Neutrophil (primary cell): ENCODE data around the gene PAM.
"Not testable (repeated sequence)": the region's sequence is repeated elsewhere in the genome, so short reads cannot be mapped to it uniquely, and the experiment has no call there.

ENCODE experiments used
- H3K27ac ChIP-seq: fragments of 200-600 bp; sonication (generic); 2 replicates; pipeline ENCODE4 v1.5.1; 2016; ENCODE audit warnings: mild to moderate bottlenecking, moderate library complexity
- H3K27me3 ChIP-seq: fragments of 200-600 bp; sonication (generic); 2 replicates; pipeline ENCODE4 v1.6.0; 2016; ENCODE audit warnings: mild to moderate bottlenecking
- H3K36me3 ChIP-seq: fragments of 200-600 bp; sonication (generic); 2 replicates; pipeline ENCODE4 v1.5.1; 2017
- H3K4me1 ChIP-seq, 2 experiments: fragments of 200-600 bp in 1 of 2; sonication (generic) in 1 of 2; 1 replicate in 1 of 2; 2 replicates in 1 of 2; pipeline versions ENCODE4 v1.5.1 to v1.6.1; 2013 to 2016; ENCODE audit warnings: low read depth in 1 of 2, low read length in 1 of 2, mild to moderate bottlenecking in 1 of 2, moderate library complexity in 1 of 2; ENCODE audit not compliant: control insufficient read depth in 1 of 2, insufficient read depth in 1 of 2
- H3K4me3 ChIP-seq, 2 experiments: fragments of 200-600 bp in 1 of 2; sonication (generic) in 1 of 2; 1 replicate in 1 of 2; 2 replicates in 1 of 2; pipeline ENCODE4 v1.5.1; 2013 to 2016; ENCODE audit warnings: low read depth in 1 of 2, low read length in 1 of 2, mild to moderate bottlenecking in 1 of 2, moderate library complexity in 1 of 2
- H3K9me3 ChIP-seq: fragments of 200-600 bp; sonication (generic); 2 replicates; pipeline ENCODE4 v1.5.1; 2016
- TF ChIP-seq, protein P1 (sequence below): fragments of 200-600 bp; sonication (generic); IDR thresholded peaks from 2 replicates; pipeline ENCODE4 v1.5.1; 2016; ENCODE audit warnings: antibody characterized with exemption

The PAM gene

GRCh38 chr5:102903074-102903871 is 148.2 kb downstream of the PAM start:
- Histone ChIP-seq H3K4me3 (no peak overlapping the region), H3K27ac (no peak overlapping the region), H3K36me3 (no peaks in the 10 kb centered on the region), H3K27me3 (no peaks in the 10 kb centered on the region), H3K9me3 (no peaks in the 10 kb centered on the region), H3K4me1 (no peaks in the 10 kb centered on the region)
- TF ChIP-seq, protein P1, sequence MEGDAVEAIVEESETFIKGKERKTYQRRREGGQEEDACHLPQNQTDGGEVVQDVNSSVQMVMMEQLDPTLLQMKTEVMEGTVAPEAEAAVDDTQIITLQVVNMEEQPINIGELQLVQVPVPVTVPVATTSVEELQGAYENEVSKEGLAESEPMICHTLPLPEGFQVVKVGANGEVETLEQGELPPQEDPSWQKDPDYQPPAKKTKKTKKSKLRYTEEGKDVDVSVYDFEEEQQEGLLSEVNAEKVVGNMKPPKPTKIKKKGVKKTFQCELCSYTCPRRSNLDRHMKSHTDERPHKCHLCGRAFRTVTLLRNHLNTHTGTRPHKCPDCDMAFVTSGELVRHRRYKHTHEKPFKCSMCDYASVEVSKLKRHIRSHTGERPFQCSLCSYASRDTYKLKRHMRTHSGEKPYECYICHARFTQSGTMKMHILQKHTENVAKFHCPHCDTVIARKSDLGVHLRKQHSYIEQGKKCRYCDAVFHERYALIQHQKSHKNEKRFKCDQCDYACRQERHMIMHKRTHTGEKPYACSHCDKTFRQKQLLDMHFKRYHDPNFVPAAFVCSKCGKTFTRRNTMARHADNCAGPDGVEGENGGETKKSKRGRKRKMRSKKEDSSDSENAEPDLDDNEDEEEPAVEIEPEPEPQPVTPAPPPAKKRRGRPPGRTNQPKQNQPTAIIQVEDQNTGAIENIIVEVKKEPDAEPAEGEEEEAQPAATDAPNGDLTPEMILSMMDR = no peak

GRCh38 chr5:102905056-102905455 is 150.0 kb downstream of the PAM start:
- Histone ChIP-seq H3K36me3 (no peaks in the 10 kb centered on the region), H3K27me3 (no peaks in the 10 kb centered on the region), H3K9me3 (no peaks in the 10 kb centered on the region), H3K4me3 (no peak overlapping the region), H3K27ac (no peak overlapping the region), H3K4me1 (no peaks in the 10 kb centered on the region)
- TF ChIP-seq, protein P1 = no peak

- not testable (repeated sequence) for H3K4me1 ChIP-seq, H3K36me3 ChIP-seq, H3K9me3 ChIP-seq, H3K4me3 ChIP-seq, H3K27me3 ChIP-seq, H3K27ac ChIP-seq
Observed at GRCh38 chr5:102907099-102907498, 152.0 kb downstream of the PAM start.

- H3K4me1 ChIP-seq = no peaks in the 10 kb centered on the region
- H3K4me3 ChIP-seq = no peak overlapping the region
- no peak overlapping the region for H3K27ac ChIP-seq
- H3K9me3 ChIP-seq = no peaks in the 10 kb centered on the region
- TF ChIP-seq, protein P1 = no peak
- peaks cover 15% of the 10 kb centered on the region for H3K36me3 ChIP-seq
- H3K27me3 ChIP-seq = no peaks in the 10 kb centered on the region
Observed at GRCh38 chr5:102910240-102911226, 155.4 kb downstream of the PAM start.

DNA sequence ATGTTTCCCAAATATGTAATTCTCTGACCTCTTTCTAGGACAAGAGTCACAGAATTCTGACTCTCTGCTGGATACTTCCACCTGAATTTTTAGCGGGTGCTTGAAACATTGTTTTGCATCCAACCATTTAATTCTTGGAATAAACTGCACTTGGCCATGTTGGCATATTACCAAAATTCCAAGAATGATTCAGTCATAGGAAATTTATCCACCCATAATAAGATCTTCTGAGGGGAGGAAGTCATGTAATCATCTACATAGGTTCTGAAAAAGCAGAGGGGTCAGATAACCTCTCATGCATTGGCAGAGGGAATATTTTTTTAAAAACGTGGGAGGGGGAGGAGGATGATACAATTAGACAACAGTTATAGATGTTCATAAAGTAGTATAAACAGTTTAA is 156.9 kb downstream of the PAM start:
- H3K27ac ChIP-seq = no peak overlapping the region
- TF ChIP-seq, protein P1 = no peak

More for the DNA sequence above, 156.9 kb downstream of the PAM start:
- peaks cover 15% of the 10 kb centered on the region for H3K36me3 ChIP-seq
- H3K4me3 ChIP-seq = no peak overlapping the region
- no peaks in the 10 kb centered on the region for H3K9me3 ChIP-seq
- no peaks in the 10 kb centered on the region for H3K4me1 ChIP-seq
- H3K27me3 ChIP-seq = no peaks in the 10 kb centered on the region
